Esophagus (tissue), 2 donors: Measurements from ENCODE around the gene SERGEF. TPM values are rescaled to one million over a fixed set of nuclear protein-coding genes. Genes with fewer than 3 reads are reported as not detected.
A peak's percentile ranks its signal among the peaks of the same experiment; 100 is the strongest.

Experiments
- H3K27ac ChIP-seq, 2 donors: one replicate each; pipeline ENCODE4 v1.5.1; 2013; ENCODE audit warnings: low read depth in 2 of 2, mild to moderate bottlenecking in 2 of 2, inconsistent platforms in 1 of 2, low read length in 1 of 2, moderate library complexity in 1 of 2
- H3K27me3 ChIP-seq, 2 donors: one replicate each; pipeline ENCODE4 v1.6.1; 2013; ENCODE audit warnings: low read length in 2 of 2, control low read depth in 1 of 2, mild to moderate bottlenecking in 1 of 2; ENCODE audit not compliant: insufficient read depth in 2 of 2, control insufficient read depth in 1 of 2
- H3K36me3 ChIP-seq, 2 donors: one replicate each; pipeline ENCODE4 v1.6.1; 2013; ENCODE audit warnings: low read length in 1 of 2; ENCODE audit not compliant: control insufficient read depth in 2 of 2, insufficient read depth in 2 of 2
- H3K4me1 ChIP-seq, 2 donors: one replicate each; pipeline ENCODE4 v1.6.1; 2013; ENCODE audit warnings: low read length in 1 of 2; ENCODE audit not compliant: control insufficient read depth in 2 of 2, insufficient read depth in 2 of 2
- H3K4me3 ChIP-seq, 2 donors: one replicate each; pipeline ENCODE4 v1.5.1; 2013; ENCODE audit warnings: low read length in 2 of 2, mild to moderate bottlenecking in 2 of 2, low read depth in 1 of 2, moderate library complexity in 1 of 2
- H3K9me3 ChIP-seq, 2 donors: one replicate each; pipeline ENCODE4 v1.6.1; 2013; ENCODE audit warnings: mild to moderate bottlenecking in 2 of 2, low read depth in 1 of 2, low read length in 1 of 2, moderate library complexity in 1 of 2; ENCODE audit not compliant: control insufficient read depth in 2 of 2, insufficient read depth in 1 of 2
- WGBS, 2 donors: extraction: QIAGEN DNeasy Blood & Tissue Kit; methylation state at CpG; one replicate each; pipeline ENCODE4 v1.1.7; 2013; 5-methylcytosine and 5-hydroxymethylcytosine counted together
- polyA plus RNA-seq, 2 donors: library from polyadenylated mRNA; stranded (reverse); fragments of 200-250 nt; gene quantifications; one replicate each; pipeline ENCODE4 v1.2.3, GENCODE V29; 2013
- donor health status: healthy with polysubstance abuse.
- donor health status: Bipolar disorder and iron deficiency.

SERGEF gene
- polyA plus RNA-seq: 10 to 100 TPM; 17.2 to 39.3 TPM

- Histone ChIP-seq H3K27ac (peak within 1 kb of the TSS; percentile 79 to 80), H3K36me3 (no peaks in the 10 kb centered on the region), H3K4me1 (peaks cover 0 to 2% of the 10 kb centered on the region in 2 donors), H3K27me3 (no peaks in the 10 kb centered on the region), H3K9me3 (no peaks in the 10 kb centered on the region), H3K4me3 (peak within 1 kb of the TSS; percentile 61 to 70)
- 1% methylated on average over 89 to 93 of the region's 93 CpGs for WGBS, 2 donors
These were observed at the start of gene SERGEF for GRCh38 chr11:18012906-18013781. TSS of gene SERGEF (minus strand) at chr11:18013047. CDS start at chr11:18013010, 37 bp downstream.

GRCh38 chr11:18061351-18061750 is 48.5 kb upstream of the SERGEF start:
- H3K27ac ChIP-seq: no peak overlapping the region
- WGBS, 2 donors: 80 to 89% methylated on average over 2 of the region's 2 CpGs
- H3K27me3 ChIP-seq: no peaks in the 10 kb centered on the region
- no peaks in the 10 kb centered on the region for H3K36me3 ChIP-seq
- no peaks in the 10 kb centered on the region for H3K9me3 ChIP-seq
- H3K4me3 ChIP-seq: no peak overlapping the region
- H3K4me1 ChIP-seq: no peaks in the 10 kb centered on the region

GRCh38 chr11:18056561-18057181 is 43.8 kb upstream of the SERGEF start:
- no peak overlapping the region for H3K4me3 ChIP-seq
- no peaks in the 10 kb centered on the region for H3K4me1 ChIP-seq
- no peak overlapping the region for H3K27ac ChIP-seq
- no peaks in the 10 kb centered on the region for H3K36me3 ChIP-seq
- H3K27me3 ChIP-seq: no peaks in the 10 kb centered on the region
- 88 to 90% methylated on average over 1 of the region's 1 CpG for WGBS, 2 donors
- no peaks in the 10 kb centered on the region for H3K9me3 ChIP-seq

GRCh38 chr11:18054511-18055103 is 41.8 kb upstream of the SERGEF start:
- no peaks in the 10 kb centered on the region for H3K27me3 ChIP-seq
- H3K9me3 ChIP-seq: no peaks in the 10 kb centered on the region
- no peak overlapping the region for H3K27ac ChIP-seq
- H3K4me3 ChIP-seq: no peak overlapping the region
- 88 to 89% methylated on average over 10 of the region's 10 CpGs for WGBS, 2 donors
- H3K4me1 ChIP-seq: no peaks in the 10 kb centered on the region
- H3K36me3 ChIP-seq: no peaks in the 10 kb centered on the region

GRCh38 chr11:18050848-18051247 is 38.0 kb upstream of the SERGEF start:
- Histone ChIP-seq H3K4me3 (no peak overlapping the region), H3K9me3 (no peaks in the 10 kb centered on the region), H3K36me3 (no peaks in the 10 kb centered on the region), H3K4me1 (peaks cover 0 to 5% of the 10 kb centered on the region in 2 donors), H3K27ac (no peak overlapping the region), H3K27me3 (peaks cover 0 to 6% of the 10 kb centered on the region in 2 donors)
- 52 to 62% methylated on average over 2 of the region's 2 CpGs for WGBS, 2 donors

- H3K27ac ChIP-seq: no peak within 1 kb of the TSS
- H3K27me3 ChIP-seq: peaks cover 0 to 6% of the 10 kb centered on the region in 2 donors
- no peaks in the 10 kb centered on the region for H3K36me3 ChIP-seq
- H3K9me3 ChIP-seq: no peaks in the 10 kb centered on the region
- no peak within 1 kb of the TSS for H3K4me3 ChIP-seq
- WGBS, 2 donors: 8 to 12% methylated on average over 36 of the region's 36 CpGs
- peaks cover 0 to 5% of the 10 kb centered on the region in 2 donors for H3K4me1 ChIP-seq
These were observed 33.4 kb upstream of the SERGEF start, which contains the start of gene TPH1 for GRCh38 chr11:18046116-18046777. TSS of gene TPH1 (minus strand) at chr11:18046269. CDS start at chr11:18040762, 5,507 bp downstream.

- H3K4me1 ChIP-seq: no peaks in the 10 kb centered on the region
- no peak overlapping the region for H3K27ac ChIP-seq
- no peaks in the 10 kb centered on the region for H3K36me3 ChIP-seq
- H3K27me3 ChIP-seq: no peaks in the 10 kb centered on the region
- H3K4me3 ChIP-seq: no peak overlapping the region
- no peaks in the 10 kb centered on the region for H3K9me3 ChIP-seq
These were observed 23.6 kb upstream of the SERGEF start for GRCh38 chr11:18036456-18036855.

GRCh38 chr11:18027475-18027874 is 14.6 kb upstream of the SERGEF start:
- Histone ChIP-seq H3K27me3 (no peaks in the 10 kb centered on the region), H3K4me3 (no peak overlapping the region), H3K9me3 (no peaks in the 10 kb centered on the region), H3K4me1 (no peaks in the 10 kb centered on the region), H3K27ac (no peak overlapping the region), H3K36me3 (no peaks in the 10 kb centered on the region)
- 83 to 86% methylated on average over 2 of the region's 2 CpGs for whole genome bisulfite sequencing, 2 donors

- no peaks in the 10 kb centered on the region for H3K9me3 ChIP-seq
- WGBS, 2 donors: 90 to 100% methylated on average over 1 of the region's 1 CpG
- H3K36me3 ChIP-seq: no peaks in the 10 kb centered on the region
- H3K4me3 ChIP-seq: no peak overlapping the region
- H3K27me3 ChIP-seq: no peaks in the 10 kb centered on the region
- H3K27ac ChIP-seq: no peak overlapping the region
- H3K4me1 ChIP-seq: no peaks in the 10 kb centered on the region
These were observed 9.6 kb upstream of the SERGEF start for GRCh38 chr11:18022419-18022818.
